ENCODE data around the gene TCHHL1.

Gene TCHHL1

GRCh38 chr1:152047730-152048415 lies 41.0 kb downstream of the TCHHL1 start:
- DNase-seq: peak; percentile 96
- no peaks in the 10 kb centered on the region for H3K9me3 ChIP-seq
- peak overlapping the region; percentile 46 for H3K4me3 ChIP-seq (ENCODE audit: low read depth, low read length)
- no peaks in the 10 kb centered on the region for H3K36me3 ChIP-seq
- peaks cover 4% of the 10 kb centered on the region; the same call in 1 of the 2 replicates for H3K4me1 ChIP-seq
- TF ChIP-seq CTCF (IDR thresholded peaks at IDR 0.05; ENCODE audit: low read depth, low read length): peak; percentile 76
- peaks cover 3% of the 10 kb centered on the region for H3K27me3 ChIP-seq

- Histone ChIP-seq H3K9me3 (no peaks in the 10 kb centered on the region), H3K27me3 (no peaks in the 10 kb centered on the region), H3K4me1 (peaks cover 4% of the 10 kb centered on the region; the same call in 1 of the 2 replicates), H3K4me3 (ENCODE audit: low read depth, low read length) (peak overlapping the region; percentile 46), H3K36me3 (no peaks in the 10 kb centered on the region)
- DNase-seq: no peak
- no peak for TF ChIP-seq CTCF (IDR thresholded peaks at IDR 0.05; ENCODE audit: low read depth, low read length)
These were observed 41.5 kb downstream of the TCHHL1 start for GRCh38 chr1:152047413-152047729.

- H3K9me3 ChIP-seq: no peaks in the 10 kb centered on the region
These were observed 44.5 kb downstream of the TCHHL1 start for GRCh38 chr1:152044386-152044785.

GRCh38 chr1:152043870-152044269 lies 45.0 kb downstream of the TCHHL1 start:
- TF ChIP-seq CTCF (IDR thresholded peaks at IDR 0.05; ENCODE audit: low read depth, low read length): no peak
- no peak for DNase-seq
- Histone ChIP-seq H3K36me3 (no peaks in the 10 kb centered on the region), H3K4me3 (ENCODE audit: low read depth, low read length) (no peak overlapping the region), H3K27me3 (no peaks in the 10 kb centered on the region), H3K9me3 (no peaks in the 10 kb centered on the region), H3K4me1 (peaks cover 4% of the 10 kb centered on the region; the same call in 1 of the 2 replicates)

More at GRCh38 chr1:152044386-152044785, 44.5 kb downstream of the TCHHL1 start:
- no peak for DNase-seq
- Histone ChIP-seq H3K4me3 (ENCODE audit: low read depth, low read length) (no peak overlapping the region), H3K4me1 (peaks cover 4% of the 10 kb centered on the region; the same call in 1 of the 2 replicates), H3K27me3 (no peaks in the 10 kb centered on the region), H3K36me3 (no peaks in the 10 kb centered on the region)
- no peak for TF ChIP-seq CTCF (IDR thresholded peaks at IDR 0.05; ENCODE audit: low read depth, low read length)

GRCh38 chr1:152042030-152042429 lies 46.8 kb downstream of the TCHHL1 start:
- Histone ChIP-seq H3K27me3 (no peaks in the 10 kb centered on the region), H3K4me3 (ENCODE audit: low read depth, low read length) (no peak overlapping the region), H3K9me3 (no peaks in the 10 kb centered on the region), H3K4me1 (peaks cover under 1% of the 10 kb centered on the region; the same call in 1 of the 2 replicates), H3K36me3 (no peaks in the 10 kb centered on the region)
- DNase-seq: no peak
- no peak for TF ChIP-seq CTCF (IDR thresholded peaks at IDR 0.05; ENCODE audit: low read depth, low read length)

GRCh38 chr1:152039886-152040285 lies 49.0 kb downstream of the TCHHL1 start:
- Histone ChIP-seq H3K9me3 (no peaks in the 10 kb centered on the region), H3K36me3 (no peaks in the 10 kb centered on the region), H3K4me3 (ENCODE audit: low read depth, low read length) (no peak overlapping the region), H3K4me1 (0 out of 2 replicates have a peak, but pooled peaks cover under 1% of the 10 kb centered on the region), H3K27me3 (no peaks in the 10 kb centered on the region)
- TF ChIP-seq CTCF (IDR thresholded peaks at IDR 0.05; ENCODE audit: low read depth, low read length): no peak
- DNase-seq: no peak
